Effector memory CD4-positive, alpha-beta T cell (primary cell): ENCODE data around the gene IMPA2.
"Not testable (repeated sequence)": the region's sequence is repeated elsewhere in the genome, so short reads cannot be mapped to it uniquely, and the experiment has no call there.

Experiments
- DNase-seq, 3 donors: peaks; one replicate each; pipeline ENCODE4 v3.0.0-alpha.2; 2020
- H3K27ac ChIP-seq: 2 replicates; pipeline ENCODE4 v1.7.0; 2013; ENCODE audit warnings: mild to moderate bottlenecking, low read length, moderate library complexity; ENCODE audit not compliant: insufficient read depth, poor library complexity, severe bottlenecking
- H3K27me3 ChIP-seq: replicated peaks from 2 replicates; pipeline ENCODE4 v1.7.0; 2013; ENCODE audit warnings: mild to moderate bottlenecking, low read length; ENCODE audit not compliant: insufficient read depth, control insufficient read depth, poor library complexity, severe bottlenecking
- H3K36me3 ChIP-seq: 2 replicates; pipeline ENCODE4 v1.7.0; 2013; ENCODE audit warnings: mild to moderate bottlenecking, low read length, moderate library complexity; ENCODE audit not compliant: control insufficient read depth, insufficient read depth
- H3K4me1 ChIP-seq: 2 replicates; pipeline ENCODE4 v1.7.0; 2013; ENCODE audit warnings: low read length, mild to moderate bottlenecking; ENCODE audit not compliant: control insufficient read depth, insufficient read depth, poor library complexity, severe bottlenecking
- H3K4me3 ChIP-seq: 2 replicates; pipeline ENCODE4 v1.7.0; 2013; ENCODE audit warnings: low read length, low read depth, mild to moderate bottlenecking; ENCODE audit not compliant: insufficient read depth, poor library complexity, severe bottlenecking
- H3K9me3 ChIP-seq: 2 replicates; pipeline ENCODE4 v1.7.0; 2013; ENCODE audit warnings: mild to moderate bottlenecking, low read length, moderate library complexity; ENCODE audit not compliant: control insufficient read depth

The IMPA2 gene

DNA sequence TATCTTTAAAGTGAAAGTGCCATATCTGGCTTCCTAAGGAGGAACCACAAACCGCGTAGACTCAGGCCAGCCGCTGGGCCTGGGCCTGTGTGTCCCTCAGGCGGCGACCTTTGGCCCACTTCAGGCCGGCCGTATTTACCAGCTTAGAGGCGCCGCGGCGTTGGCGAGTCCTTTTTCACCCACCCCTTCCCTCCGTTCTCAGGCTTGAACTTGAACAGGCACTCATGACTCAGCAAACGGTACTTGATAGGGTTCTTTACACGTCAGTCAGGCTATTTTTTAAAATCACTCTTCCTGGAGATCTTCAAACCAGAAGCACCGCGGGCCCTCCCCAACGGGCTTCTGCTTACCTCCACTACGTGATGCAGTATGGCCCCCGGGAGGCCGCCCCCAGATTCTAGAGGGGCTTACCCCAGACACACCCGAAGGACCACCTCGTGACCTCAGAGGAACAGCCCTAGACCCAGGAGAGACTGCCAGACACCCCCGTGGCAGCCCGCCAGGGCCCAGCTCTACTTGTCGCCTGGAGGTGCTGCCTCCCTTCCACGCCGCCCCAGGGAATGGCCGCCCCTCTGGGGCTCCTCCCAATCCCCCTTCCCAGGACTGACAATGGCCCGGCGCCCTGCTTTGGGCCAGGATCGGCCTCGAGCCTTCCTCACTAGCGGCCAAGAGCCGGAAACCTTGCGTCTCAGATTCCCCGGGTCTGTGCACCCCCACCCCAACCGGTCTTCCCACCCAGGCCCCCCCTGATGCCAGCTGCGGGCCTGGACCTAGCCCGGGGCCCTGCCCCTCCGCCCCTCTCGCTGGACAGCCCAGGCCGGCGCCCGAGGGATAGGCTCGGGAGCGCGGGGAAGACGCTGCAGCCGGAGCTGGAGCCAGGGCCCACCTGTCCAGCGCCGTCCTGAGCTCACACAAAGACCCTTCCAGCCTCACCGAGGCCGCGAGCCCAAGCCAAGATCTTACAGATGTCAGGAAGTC lies 33.8 kb upstream of the IMPA2 start:
- Histone ChIP-seq H3K36me3 (no peaks in the 10 kb centered on the region), H3K4me3 (peak overlapping the region; percentile 61)
- peak; percentile 0 to 25 (median 8) for DNase-seq

GRCh38 chr18:11948852-11949523 lies 32.3 kb upstream of the IMPA2 start:
- Histone ChIP-seq H3K4me3 (no peak overlapping the region), H3K27me3 (no peaks in the 10 kb centered on the region), H3K9me3 (no peaks in the 10 kb centered on the region), H3K27ac (no peak overlapping the region), H3K4me1 (peaks cover 10% of the 10 kb centered on the region), H3K36me3 (no peaks in the 10 kb centered on the region)
- no peak for DNase-seq

More for the DNA sequence above, 33.8 kb upstream of the IMPA2 start:
- peak overlapping the region; percentile 11 for H3K27ac ChIP-seq
- no peaks in the 10 kb centered on the region for H3K9me3 ChIP-seq
- H3K27me3 ChIP-seq = no peaks in the 10 kb centered on the region
- H3K4me1 ChIP-seq = peaks cover 10% of the 10 kb centered on the region

- Histone ChIP-seq H3K27me3 (no peaks in the 10 kb centered on the region), H3K4me3 (no peak overlapping the region), H3K9me3 (no peaks in the 10 kb centered on the region), H3K4me1 (peaks cover 10% of the 10 kb centered on the region), H3K27ac (no peak overlapping the region), H3K36me3 (no peaks in the 10 kb centered on the region)
- no peak for DNase-seq
Measured at GRCh38 chr18:11950824-11951223, 30.5 kb upstream of the IMPA2 start.

GRCh38 chr18:11951390-11951851 lies 29.9 kb upstream of the IMPA2 start:
- no peak for DNase-seq
- no peak overlapping the region for H3K4me3 ChIP-seq
- H3K4me1 ChIP-seq = peaks cover 10% of the 10 kb centered on the region
- no peak overlapping the region for H3K27ac ChIP-seq
- no peaks in the 10 kb centered on the region for H3K9me3 ChIP-seq
- H3K36me3 ChIP-seq = no peaks in the 10 kb centered on the region
- no peaks in the 10 kb centered on the region for H3K27me3 ChIP-seq

DNA sequence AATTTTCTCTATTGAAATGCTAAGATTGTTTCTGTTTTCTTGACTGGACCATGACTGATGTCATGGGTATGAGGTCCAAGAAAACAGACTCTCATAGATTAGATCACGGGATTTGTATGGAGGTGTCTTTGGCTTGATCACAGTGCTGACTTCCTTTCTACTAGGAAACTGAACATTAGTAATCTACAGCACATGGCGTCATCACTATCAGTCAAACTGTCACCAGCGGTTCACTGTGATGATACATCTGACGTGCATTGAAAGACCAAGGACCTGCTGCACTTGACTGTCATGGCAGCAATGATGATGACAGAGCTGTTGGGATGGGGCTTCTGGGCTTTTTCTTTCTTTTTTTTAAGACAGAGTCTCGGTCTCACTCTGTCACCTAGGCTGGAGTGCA lies 28.2 kb upstream of the IMPA2 start:
- H3K36me3 ChIP-seq = no peaks in the 10 kb centered on the region
- peaks cover 8% of the 10 kb centered on the region for H3K9me3 ChIP-seq
- H3K4me3 ChIP-seq = no peak overlapping the region
- DNase-seq = no peak
- no peaks in the 10 kb centered on the region for H3K27me3 ChIP-seq
- no peaks in the 10 kb centered on the region for H3K4me1 ChIP-seq
- no peak overlapping the region for H3K27ac ChIP-seq

- no peaks in the 10 kb centered on the region for H3K36me3 ChIP-seq
- H3K4me1 ChIP-seq = no peaks in the 10 kb centered on the region
- no peak overlapping the region for H3K27ac ChIP-seq
- H3K27me3 ChIP-seq = no peaks in the 10 kb centered on the region
- H3K4me3 ChIP-seq = no peak overlapping the region
- peaks cover 8% of the 10 kb centered on the region for H3K9me3 ChIP-seq
- DNase-seq = no peak
Measured at GRCh38 chr18:11955239-11956029, 25.9 kb upstream of the IMPA2 start.

DNA sequence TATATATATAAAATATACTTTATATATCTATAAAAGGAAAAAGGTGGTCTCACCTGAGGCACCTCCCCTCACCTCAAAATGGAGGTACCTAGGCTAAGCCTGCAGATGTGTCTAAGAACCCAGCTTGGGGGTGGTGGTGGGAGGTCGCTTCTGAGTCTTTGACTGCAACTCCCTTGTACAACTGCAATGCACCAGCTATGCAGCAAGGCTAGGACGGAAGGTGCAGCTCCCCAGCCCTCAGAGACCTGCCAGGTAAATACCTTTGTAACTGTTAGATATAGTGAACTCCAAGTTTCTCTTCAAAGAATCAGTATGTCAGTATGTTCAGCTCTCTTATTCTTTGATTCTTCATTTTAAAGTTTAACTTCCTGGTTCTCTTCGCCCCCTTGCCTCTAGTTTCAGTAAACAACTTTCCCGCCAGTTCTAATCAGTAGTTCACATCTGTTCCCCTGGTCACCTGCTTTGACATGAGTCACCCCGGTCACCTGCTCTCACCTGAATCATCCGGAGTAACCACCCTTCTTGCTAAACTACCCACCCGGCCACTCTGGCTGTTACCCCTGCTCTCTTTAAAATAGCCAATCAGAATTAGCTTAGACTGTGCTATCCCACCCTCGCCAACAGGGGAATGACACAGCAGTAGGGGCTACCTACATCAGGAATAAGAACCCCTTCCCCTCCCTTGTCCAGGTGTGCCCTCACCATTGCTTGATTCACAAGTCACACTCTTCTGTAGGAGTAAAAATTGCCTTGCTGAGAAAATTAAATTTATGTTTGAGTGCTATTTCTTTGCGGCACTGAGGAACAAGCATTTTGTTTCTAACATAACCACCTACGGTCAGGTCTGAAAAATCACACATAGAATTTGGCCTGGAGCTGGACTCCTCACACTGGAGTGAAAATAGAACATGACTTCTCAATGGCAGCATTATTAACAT lies 24.7 kb upstream of the IMPA2 start:
- no peak overlapping the region for H3K27ac ChIP-seq
- H3K27me3 ChIP-seq = no peaks in the 10 kb centered on the region
- no peaks in the 10 kb centered on the region for H3K36me3 ChIP-seq
- H3K4me3 ChIP-seq = no peak overlapping the region
- H3K9me3 ChIP-seq = peaks cover 8% of the 10 kb centered on the region
- DNase-seq = no peak
- H3K4me1 ChIP-seq = no peaks in the 10 kb centered on the region

GRCh38 chr18:11957636-11958035 lies 23.7 kb upstream of the IMPA2 start:
- H3K9me3 ChIP-seq = peaks cover 8% of the 10 kb centered on the region
- no peak overlapping the region for H3K4me3 ChIP-seq
- H3K27ac ChIP-seq = no peak overlapping the region
- H3K4me1 ChIP-seq = no peaks in the 10 kb centered on the region
- H3K36me3 ChIP-seq = no peaks in the 10 kb centered on the region
- DNase-seq = no peak
- H3K27me3 ChIP-seq = no peaks in the 10 kb centered on the region

- not testable (repeated sequence) for H3K4me3 ChIP-seq, DNase-seq, H3K4me1 ChIP-seq, H3K9me3 ChIP-seq, H3K27me3 ChIP-seq, H3K27ac ChIP-seq, H3K36me3 ChIP-seq
Measured at GRCh38 chr18:11959651-11960050, 21.7 kb upstream of the IMPA2 start.
